HG02678 (cell line): Measurements from ENCODE around the gene CYTH4.
"Not testable (repeated sequence)": the region's sequence is repeated elsewhere in the genome, so short reads cannot be mapped to it uniquely, and the experiment has no call there.

Experiments
- ATAC-seq: cut with Tn5 transposase; IDR thresholded peaks from one replicate; pipeline ENCODE4 v1.9.1; 2021; ENCODE audit warnings: mild to moderate bottlenecking, moderate library complexity; ENCODE audit not compliant: unreplicated experiment

Gene CYTH4

DNA sequence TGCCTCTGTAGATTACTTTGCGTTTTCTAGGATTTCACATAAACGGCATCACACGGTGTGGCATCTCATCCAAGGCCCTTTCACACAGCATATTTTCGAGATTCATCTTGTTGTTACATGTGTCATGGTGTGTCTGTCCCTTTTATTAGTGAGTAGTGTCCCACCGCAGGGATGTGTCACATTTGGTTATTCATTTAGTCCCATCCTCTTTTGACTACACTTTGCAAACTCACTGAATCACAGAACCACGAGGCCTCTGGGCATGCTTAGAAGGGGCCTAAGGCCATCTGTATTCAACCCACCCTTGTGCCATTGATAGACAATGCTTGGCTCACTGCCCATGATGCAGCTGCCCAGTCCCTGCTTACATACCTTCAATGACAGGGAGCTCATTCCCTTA is 34.1 kb upstream of the CYTH4 start:
- ATAC-seq = no peak

DNA sequence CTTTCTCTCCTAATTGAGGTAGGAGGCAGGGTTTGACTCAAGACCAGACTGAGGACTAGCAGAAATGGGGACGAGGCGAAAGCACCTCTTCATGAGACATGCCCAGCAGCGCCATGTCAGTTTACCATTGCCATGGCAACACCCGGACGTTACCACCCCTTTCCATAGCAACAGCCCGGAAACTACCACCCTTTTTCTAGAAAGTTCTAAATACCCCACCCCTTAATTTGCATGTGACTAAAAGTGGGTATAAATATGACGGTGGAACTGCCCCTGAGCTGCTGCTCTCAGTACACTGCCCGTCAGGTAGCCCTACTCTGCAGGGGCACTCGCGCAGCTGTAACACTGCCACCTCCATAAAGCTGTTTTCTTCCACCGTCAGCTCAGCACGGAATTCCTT is 32.3 kb upstream of the CYTH4 start:
- no peak for ATAC-seq

- not testable (repeated sequence) for ATAC-seq
These were observed 30.5 kb upstream of the CYTH4 start for GRCh38 chr22:37251836-37252235.

- ATAC-seq = no peak
These were observed 29.1 kb upstream of the CYTH4 start for GRCh38 chr22:37253126-37253660.

GRCh38 chr22:37254209-37254866 is 28.0 kb upstream of the CYTH4 start:
- ATAC-seq = no peak

DNA sequence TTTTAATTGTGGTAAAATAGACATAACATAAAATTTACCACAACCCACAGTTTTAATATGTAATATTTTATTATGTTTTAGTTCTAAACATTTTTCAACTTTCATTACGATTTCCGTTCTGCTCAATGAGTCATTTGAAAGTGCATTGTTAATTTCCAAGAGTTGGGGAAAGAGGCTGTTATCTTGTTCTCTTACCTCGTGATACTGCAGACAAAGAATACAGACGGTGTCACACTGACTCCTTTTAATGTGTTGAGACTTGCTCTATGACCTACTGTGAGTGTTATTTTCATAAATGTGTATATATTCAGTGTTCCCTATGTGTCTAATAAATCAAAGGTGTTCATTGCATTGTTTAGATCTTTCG is 27.5 kb upstream of the CYTH4 start:
- no peak for ATAC-seq

DNA sequence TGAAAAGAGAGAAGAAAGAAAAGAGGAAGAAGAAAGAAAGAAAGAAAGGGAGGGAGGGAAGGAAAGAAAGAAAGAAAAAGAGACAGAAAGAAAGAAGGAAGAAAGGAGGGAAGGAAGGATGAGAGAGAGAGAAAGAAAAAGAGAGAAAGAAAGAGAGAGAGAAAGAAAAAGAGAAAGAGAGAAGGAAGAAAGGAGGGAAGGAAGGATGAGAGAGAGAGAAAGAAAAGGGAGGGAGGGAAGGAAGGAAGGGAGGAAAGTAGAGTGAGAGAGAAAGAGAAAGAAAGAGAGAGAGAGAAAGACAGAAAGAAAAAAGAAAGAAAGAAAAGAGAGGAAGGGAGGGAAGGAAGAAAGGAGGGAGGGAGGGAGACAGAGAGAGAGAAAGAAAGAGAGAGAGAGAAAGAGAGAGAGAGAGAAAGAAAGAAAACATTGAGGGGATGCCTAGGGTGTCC is 26.7 kb upstream of the CYTH4 start:
- no peak for ATAC-seq

GRCh38 chr22:37256075-37256726 is 26.1 kb upstream of the CYTH4 start:
- ATAC-seq = no peak

GRCh38 chr22:37258005-37258752 is 24.1 kb upstream of the CYTH4 start:
- ATAC-seq = no peak

GRCh38 chr22:37258753-37259401 is 23.4 kb upstream of the CYTH4 start:
- no peak for ATAC-seq

GRCh38 chr22:37259540-37260029 is 22.7 kb upstream of the CYTH4 start:
- ATAC-seq = no peak

GRCh38 chr22:37260155-37260795 is 22.0 kb upstream of the CYTH4 start:
- ATAC-seq = no peak

GRCh38 chr22:37260901-37261336 is 21.4 kb upstream of the CYTH4 start:
- no peak for ATAC-seq

DNA sequence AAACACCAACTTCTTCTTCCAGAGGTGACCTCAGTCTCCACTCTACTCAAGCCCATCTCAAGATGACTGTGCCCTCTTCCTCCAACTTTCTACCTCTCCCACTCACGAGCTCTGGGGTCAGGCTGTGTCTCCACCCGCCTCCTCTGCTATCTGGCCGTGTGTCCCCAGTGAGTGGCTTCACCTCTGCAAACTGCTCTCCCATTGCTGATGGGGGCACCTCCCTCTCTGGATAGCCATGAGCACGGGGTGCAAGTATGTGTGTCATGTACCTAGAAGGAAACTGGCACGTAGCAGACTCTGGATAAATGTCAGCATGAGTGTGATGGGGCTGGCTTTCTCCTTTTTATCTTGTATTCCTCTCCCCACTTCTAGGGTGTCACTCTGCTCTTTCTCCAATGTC is 20.0 kb upstream of the CYTH4 start:
- no peak for ATAC-seq

DNA sequence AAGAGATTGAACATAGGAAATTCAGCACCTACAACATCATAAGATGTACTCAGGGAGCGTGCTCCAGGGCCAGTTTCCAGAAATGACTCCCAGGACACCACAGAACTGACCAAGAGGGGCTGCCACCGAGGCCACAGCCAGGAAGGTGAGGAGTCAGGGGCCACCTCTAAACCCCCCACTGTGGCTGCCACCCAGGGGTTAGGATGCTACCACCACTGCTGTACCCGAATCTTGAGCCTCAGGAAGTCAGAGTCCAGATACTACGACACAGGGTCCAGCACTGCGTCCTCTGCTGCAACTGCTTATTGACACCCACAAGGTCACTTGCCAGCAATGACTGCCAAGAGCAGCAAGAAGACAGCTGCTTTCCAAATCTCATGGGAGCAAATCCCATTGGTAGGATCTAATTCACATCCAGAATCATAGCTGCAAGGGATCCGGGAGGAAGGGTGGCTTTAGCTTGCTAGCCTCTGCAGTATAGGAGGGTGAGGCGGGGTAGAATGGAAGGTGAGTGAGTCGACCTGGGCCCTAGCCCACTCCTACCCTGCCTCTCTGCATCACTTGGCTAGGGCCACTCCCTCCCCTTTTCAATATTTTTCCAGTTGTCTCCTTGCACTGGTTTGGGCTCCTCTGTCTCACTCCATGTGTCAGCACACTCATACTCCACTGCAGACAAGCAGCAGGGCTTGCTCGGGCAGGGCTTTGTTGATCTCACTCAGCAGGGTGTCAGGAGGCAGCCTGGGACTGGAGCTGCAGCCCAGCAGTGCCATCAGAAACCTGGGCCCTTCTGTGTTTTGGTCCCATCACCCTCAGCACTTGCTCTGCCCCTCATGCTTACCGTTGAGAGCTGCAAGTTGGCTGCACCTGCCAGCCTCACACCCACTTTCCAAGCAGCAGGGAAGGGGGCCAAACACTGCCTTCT is 18.1 kb upstream of the CYTH4 start:
- no peak for ATAC-seq

DNA sequence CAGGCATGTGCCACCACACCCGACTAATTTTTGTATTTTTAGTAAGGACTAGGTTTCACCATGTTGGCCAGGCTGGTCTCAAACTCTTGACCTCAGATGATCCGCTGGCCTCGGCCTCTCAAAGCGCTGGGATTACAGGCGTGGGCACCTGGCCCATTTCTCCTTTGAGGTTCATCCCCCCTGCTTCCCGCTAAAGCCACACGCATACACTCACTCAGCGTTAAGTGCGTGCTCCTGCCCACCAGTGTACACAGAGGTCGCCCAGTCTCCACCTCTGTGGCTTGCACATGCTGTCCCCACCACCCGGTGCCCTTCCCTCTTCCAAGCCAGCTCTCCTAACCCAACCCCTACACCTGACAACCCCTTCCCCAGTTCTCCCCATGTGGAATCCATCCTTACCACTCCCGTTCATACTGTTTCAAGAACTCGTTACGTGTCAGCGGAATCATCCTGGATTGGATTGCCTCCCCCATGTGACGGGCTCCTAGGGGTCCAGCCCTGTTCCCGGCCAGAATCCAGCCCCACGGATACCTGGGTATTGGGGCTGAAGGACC is 15.7 kb upstream of the CYTH4 start:
- peak; percentile 4 for ATAC-seq

DNA sequence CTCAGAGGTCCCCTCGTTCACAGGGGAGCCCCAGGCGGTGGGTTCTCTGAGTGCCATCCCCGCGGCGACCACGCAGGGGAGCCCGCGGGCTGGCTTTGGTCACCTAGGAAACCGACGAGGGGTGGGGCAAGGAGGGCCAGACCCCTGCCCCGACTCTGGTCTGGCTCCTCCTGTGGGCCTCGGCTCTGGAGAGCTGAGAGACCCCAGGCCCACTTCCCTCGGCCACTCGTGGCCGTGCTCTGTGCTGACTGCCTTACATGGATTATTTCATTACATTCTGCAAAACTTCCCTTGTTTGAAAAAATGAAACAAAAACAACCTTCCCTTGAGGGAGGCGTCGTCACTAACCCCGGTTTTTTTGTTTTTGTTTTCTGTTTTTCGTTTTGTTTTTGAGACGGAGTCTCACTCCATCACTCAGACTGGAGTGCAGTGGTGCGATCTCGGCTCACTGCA is 15.1 kb upstream of the CYTH4 start:
- peak; percentile 83 for ATAC-seq

GRCh38 chr22:37267661-37268413 is 14.5 kb upstream of the CYTH4 start:
- ATAC-seq = no peak
